Fibroblast of peridontal ligament (primary cell): ENCODE results near the gene LAMB3.

Experiments used
- DNase-seq: peaks from one replicate; pipeline ENCODE4 v3.0.0-alpha.2; 2010; ENCODE audit errors: extremely low read depth

LAMB3 gene

GRCh38 chr1:209598227-209598626, 54.0 kb downstream of the LAMB3 start:
- no peak for DNase-seq

GRCh38 chr1:209597499-209597898, 54.7 kb downstream of the LAMB3 start:
- DNase-seq: no peak

- DNase-seq: no peak
Measured at GRCh38 chr1:209595599-209596285, 56.5 kb downstream of the LAMB3 start.

- DNase-seq: no peak
Measured at GRCh38 chr1:209595028-209595427, 57.2 kb downstream of the LAMB3 start.

GRCh38 chr1:209594440-209594839, 57.8 kb downstream of the LAMB3 start:
- no peak for DNase-seq

- DNase-seq: no peak
Measured at GRCh38 chr1:209593747-209594146, 58.5 kb downstream of the LAMB3 start.

- DNase-seq: no peak
Measured at GRCh38 chr1:209590405-209590804, 61.8 kb downstream of the LAMB3 start.

GRCh38 chr1:209589863-209590262, 62.4 kb downstream of the LAMB3 start:
- no peak for DNase-seq

GRCh38 chr1:209589440-209589839, 62.8 kb downstream of the LAMB3 start:
- peak; percentile 3 for DNase-seq

GRCh38 chr1:209587789-209588188, 64.4 kb downstream of the LAMB3 start:
- DNase-seq: no peak

GRCh38 chr1:209586221-209586740, 65.9 kb downstream of the LAMB3 start:
- no peak for DNase-seq

- DNase-seq: peak; percentile 4
Measured at GRCh38 chr1:209585672-209586071, 66.6 kb downstream of the LAMB3 start.

GRCh38 chr1:209585197-209585596, 67.0 kb downstream of the LAMB3 start:
- no peak for DNase-seq

- DNase-seq: no peak
Measured at GRCh38 chr1:209584231-209584672, 68.0 kb downstream of the LAMB3 start.

- DNase-seq: peak; percentile 16
Measured at GRCh38 chr1:209583408-209583807, 68.8 kb downstream of the LAMB3 start, which contains the start of gene CAMK1G. CAMK1G (plus strand) TSS chr1:209583714; CDS start chr1:209594984, 11,270 bp downstream.

- no peak for DNase-seq
Measured at GRCh38 chr1:209580577-209580976, 71.6 kb downstream of the LAMB3 start.

GRCh38 chr1:209577346-209577745, 74.9 kb downstream of the LAMB3 start:
- no peak for DNase-seq

- DNase-seq: peak; percentile 55
Measured at GRCh38 chr1:209576392-209577197, 75.6 kb downstream of the LAMB3 start.

- DNase-seq: no peak
Measured at GRCh38 chr1:209570743-209571142, 81.5 kb downstream of the LAMB3 start.

GRCh38 chr1:209569455-209570207, 82.6 kb downstream of the LAMB3 start:
- peak; percentile 76 for DNase-seq

- no peak for DNase-seq
Measured at GRCh38 chr1:209567698-209568175, 84.5 kb downstream of the LAMB3 start.
